Mesendoderm (in vitro differentiated cells): ENCODE data around the gene CADM1.

Experiments
- DNase-seq: peaks from one replicate; pipeline ENCODE4 v3.0.0; 2013
- H2AK5ac ChIP-seq: 2 replicates; pipeline ENCODE4 v1.6.1; 2013; ENCODE audit warnings: low read length, inconsistent platforms
- H2BK120ac ChIP-seq: 2 replicates; pipeline ENCODE4 v1.6.1; 2013; ENCODE audit warnings: low read depth, mild to moderate bottlenecking, low read length, moderate library complexity, mixed read lengths
- H2BK15ac ChIP-seq: replicated peaks from 2 replicates; pipeline ENCODE4 v1.6.1; 2013; ENCODE audit warnings: low read depth, mild to moderate bottlenecking, moderate library complexity
- H2BK5ac ChIP-seq: 2 replicates; pipeline ENCODE4 v1.6.1; 2013; ENCODE audit warnings: low read length, inconsistent platforms
- H3K18ac ChIP-seq: 2 replicates; pipeline ENCODE4 v1.6.1; 2013; ENCODE audit warnings: mild to moderate bottlenecking, low read length, mixed read lengths
- H3K23ac ChIP-seq: one replicate; pipeline ENCODE4 v1.6.1; 2013; ENCODE audit warnings: low read length
- H3K27ac ChIP-seq: 2 replicates; pipeline ENCODE4 v1.5.1; 2013; ENCODE audit warnings: low read depth, mild to moderate bottlenecking, inconsistent platforms, low read length, moderate library complexity
- H3K27me3 ChIP-seq: 2 replicates; pipeline ENCODE4 v1.6.1; 2013; ENCODE audit warnings: low read length, control low read depth, mild to moderate bottlenecking, inconsistent platforms; ENCODE audit not compliant: insufficient read depth, poor library complexity
- H3K36me3 ChIP-seq: 2 replicates; pipeline ENCODE4 v1.6.1; 2013; ENCODE audit warnings: low read length, inconsistent platforms; ENCODE audit not compliant: control insufficient read depth, insufficient read depth
- H3K4ac ChIP-seq: one replicate; pipeline ENCODE4 v1.6.1; 2013; ENCODE audit warnings: low read depth, mild to moderate bottlenecking, low read length, moderate library complexity
- H3K4me1 ChIP-seq: 2 replicates; pipeline ENCODE4 v1.6.1; 2013; ENCODE audit warnings: low read depth, low read length, inconsistent platforms; ENCODE audit not compliant: control insufficient read depth
- H3K4me2 ChIP-seq: 2 replicates; pipeline ENCODE4 v1.6.1; 2013; ENCODE audit warnings: low read length
- H3K4me3 ChIP-seq: 2 replicates; pipeline ENCODE4 v1.5.1; 2013; ENCODE audit warnings: mild to moderate bottlenecking, low read length
- H3K56ac ChIP-seq: one replicate; pipeline ENCODE4 v1.6.1; 2013; ENCODE audit warnings: low read length
- H3K79me1 ChIP-seq: 2 replicates; pipeline ENCODE4 v1.6.1; 2013; ENCODE audit warnings: low read length, inconsistent platforms
- H3K79me2 ChIP-seq: 2 replicates; pipeline ENCODE4 v1.6.1; 2013; ENCODE audit warnings: mild to moderate bottlenecking, low read length; ENCODE audit not compliant: control insufficient read depth, insufficient read depth
- H3K9ac ChIP-seq: 2 replicates; pipeline ENCODE4 v1.6.1; 2013; ENCODE audit warnings: low read length, inconsistent platforms
- H4K5ac ChIP-seq: one replicate; pipeline ENCODE4 v1.6.1; 2013; ENCODE audit warnings: low read length
- H4K8ac ChIP-seq: one replicate; pipeline ENCODE4 v1.6.1; 2013; ENCODE audit warnings: low read depth, mild to moderate bottlenecking, control low read depth, low read length, moderate library complexity
- WGBS: extraction: QIAGEN DNeasy Blood & Tissue Kit; methylation state at CpG from one replicate; pipeline ENCODE4 v1.1.7; 2013; ENCODE audit warnings: low lambda C conversion rate, missing lambda C conversion rate; ENCODE audit not compliant: insufficient coverage; ENCODE audit errors: extremely low coverage; 5-methylcytosine and 5-hydroxymethylcytosine counted together

CADM1 gene

DNA sequence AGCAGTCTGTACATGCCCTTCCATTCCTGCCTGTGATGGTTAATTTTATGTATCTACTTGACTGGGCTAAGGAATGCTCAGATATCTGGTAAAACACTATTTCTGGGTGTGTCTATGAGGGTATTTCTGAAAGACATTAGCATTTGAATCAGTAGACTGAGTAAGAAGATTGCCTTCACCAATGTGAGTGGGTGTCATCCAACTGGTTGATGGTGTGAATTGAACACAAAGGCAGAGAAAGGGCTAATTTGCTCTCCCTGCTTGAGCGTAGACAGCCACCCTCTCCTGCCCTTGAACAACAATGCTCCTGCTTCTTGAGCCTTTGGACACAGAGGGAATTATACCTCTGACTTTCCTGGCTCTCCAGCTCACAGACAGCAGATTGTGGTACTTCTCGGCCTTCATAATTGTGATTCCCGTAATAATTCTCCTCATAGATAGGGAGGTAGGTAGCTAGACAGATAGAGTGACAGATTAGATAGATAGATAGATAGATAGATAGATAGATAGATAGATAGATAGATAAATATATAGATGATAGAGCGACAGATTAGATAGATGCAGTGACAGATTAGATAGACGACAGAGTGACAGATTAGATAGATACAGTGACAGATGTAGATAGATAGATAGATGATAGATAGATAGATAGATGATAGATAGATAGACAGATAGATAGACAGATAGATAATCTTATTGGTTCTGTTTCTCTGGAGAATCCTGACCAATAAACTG, 370.6 kb downstream of the CADM1 start:
- Histone ChIP-seq H2AK5ac (no peak overlapping the region), H3K4me3 (no peak overlapping the region), H3K79me1 (no peaks in the 10 kb centered on the region), H3K36me3 (no peaks in the 10 kb centered on the region), H3K23ac (no peak overlapping the region), H3K18ac (no peak overlapping the region), H2BK15ac (no peak overlapping the region), H2BK5ac (no peak overlapping the region), H4K8ac (no peak overlapping the region), H3K79me2 (no peaks in the 10 kb centered on the region), H3K4me1 (no peaks in the 10 kb centered on the region), H3K27me3 (no peaks in the 10 kb centered on the region), H3K4ac (no peak overlapping the region), H3K27ac (no peak overlapping the region), H3K56ac (no peak overlapping the region), H2BK120ac (no peak overlapping the region), H3K9ac (no peak overlapping the region), H3K4me2 (no peak overlapping the region), H4K5ac (no peak overlapping the region)
- no peak for DNase-seq
- 100% methylated on average over 1 of the region's 5 CpGs for WGBS

DNA sequence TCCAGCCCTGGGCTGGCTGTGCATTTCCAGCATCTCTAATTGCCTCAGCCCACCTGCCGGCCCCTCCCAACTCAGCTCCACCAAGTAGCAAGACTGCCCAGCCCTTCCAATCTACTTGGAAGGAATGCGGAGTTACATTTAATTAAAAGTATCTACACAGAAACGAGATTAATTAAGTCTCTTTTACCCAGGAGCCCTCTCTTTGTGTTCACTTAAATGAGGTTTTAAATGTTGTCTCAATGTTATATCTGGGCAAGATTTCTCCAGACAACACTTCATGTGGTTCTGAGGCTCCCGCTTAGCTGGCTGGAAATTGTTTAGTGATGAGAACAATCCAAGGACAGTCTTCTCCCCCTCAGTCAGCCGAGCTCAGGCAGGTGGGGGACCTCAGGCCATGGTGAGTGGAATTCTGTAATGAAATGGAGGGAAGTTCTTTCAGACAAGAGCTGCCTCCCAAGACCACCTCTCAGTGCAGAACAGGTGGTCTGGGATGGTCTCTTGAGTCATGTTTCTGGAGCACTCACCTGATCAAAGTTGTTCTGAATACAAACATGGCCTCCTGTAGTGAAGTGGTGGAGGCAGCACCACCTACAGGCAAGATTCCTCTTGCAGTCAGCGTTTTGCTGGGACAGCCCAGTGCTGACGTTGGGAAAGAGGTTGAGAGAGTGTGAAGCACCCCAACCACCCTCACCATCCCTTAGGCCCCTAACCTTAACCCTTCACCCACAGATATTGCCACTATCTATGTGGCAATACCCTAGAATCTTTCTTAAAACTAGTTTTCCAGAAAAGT, 371.6 kb downstream of the CADM1 start:
- no peaks in the 10 kb centered on the region for H3K79me1 ChIP-seq
- H3K56ac ChIP-seq, result no peak overlapping the region
- H3K27ac ChIP-seq, result no peak overlapping the region
- no peak overlapping the region for H3K9ac ChIP-seq
- no peak overlapping the region for H3K4me3 ChIP-seq
- H2BK5ac ChIP-seq, result no peak overlapping the region
- no peaks in the 10 kb centered on the region for H3K27me3 ChIP-seq
- H3K4me1 ChIP-seq, result no peaks in the 10 kb centered on the region
- no peak overlapping the region for H4K5ac ChIP-seq
- no CpG with 5 or more reads among the region's 7 CpGs for WGBS
- H3K4me2 ChIP-seq, result no peak overlapping the region
- H3K18ac ChIP-seq, result no peak overlapping the region
- DNase-seq, result peak; percentile 42
- H3K79me2 ChIP-seq, result no peaks in the 10 kb centered on the region
- H2AK5ac ChIP-seq, result no peak overlapping the region
- no peak overlapping the region for H2BK120ac ChIP-seq
- no peaks in the 10 kb centered on the region for H3K36me3 ChIP-seq
- H3K23ac ChIP-seq, result no peak overlapping the region
- no peak overlapping the region for H3K4ac ChIP-seq
- no peak overlapping the region for H2BK15ac ChIP-seq
- H4K8ac ChIP-seq, result no peak overlapping the region

DNA sequence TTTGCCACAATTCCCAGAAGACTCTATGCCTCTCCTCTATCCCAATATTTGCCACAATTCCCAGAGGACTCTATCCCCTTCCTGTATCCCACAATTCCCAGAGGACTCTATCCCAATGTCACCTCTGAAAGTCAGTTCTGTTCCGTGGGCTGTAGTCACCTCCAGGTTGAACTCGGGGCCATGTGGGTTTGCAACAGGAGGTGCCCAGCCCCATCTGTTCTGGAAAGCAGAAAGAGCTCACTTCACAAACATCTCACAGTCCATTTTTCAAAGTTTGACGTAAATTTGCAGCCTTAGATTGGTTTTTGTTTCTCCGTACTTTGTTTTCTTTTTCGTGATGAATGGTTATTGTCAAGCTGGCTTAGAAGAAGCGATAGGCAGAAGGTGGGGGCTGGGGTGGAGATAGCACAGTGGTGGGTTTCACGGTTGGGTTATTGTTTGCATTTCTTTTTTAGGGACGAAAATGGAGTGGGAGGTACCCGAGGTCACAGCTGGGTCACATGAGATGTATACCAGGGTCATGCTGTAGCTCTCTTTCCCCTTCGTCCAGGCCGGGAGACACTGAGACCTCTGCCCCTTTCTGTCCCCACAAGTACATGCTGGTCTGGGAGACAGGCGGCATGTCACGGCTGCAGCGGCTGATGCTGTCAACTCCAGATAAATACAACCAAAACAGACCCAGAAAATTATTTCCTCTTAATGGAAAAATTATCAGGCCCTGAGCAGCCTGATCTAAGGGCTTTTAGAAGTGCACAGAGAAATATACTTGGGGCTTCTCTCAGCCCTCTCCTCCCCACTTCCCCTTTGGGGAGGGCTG, 374.5 kb downstream of the CADM1 start:
- H2BK15ac ChIP-seq, result no peak overlapping the region
- H3K79me1 ChIP-seq, result no peaks in the 10 kb centered on the region
- H3K4me3 ChIP-seq, result no peak overlapping the region
- no peak overlapping the region for H3K27ac ChIP-seq
- H2BK120ac ChIP-seq, result no peak overlapping the region
- WGBS, result no CpG with 5 or more reads among the region's 14 CpGs
- no peaks in the 10 kb centered on the region for H3K4me1 ChIP-seq
- no peak overlapping the region for H2AK5ac ChIP-seq
- H4K5ac ChIP-seq, result no peak overlapping the region
- no peak overlapping the region for H3K23ac ChIP-seq
- H3K27me3 ChIP-seq, result no peaks in the 10 kb centered on the region
- no peak for DNase-seq
- H3K36me3 ChIP-seq, result no peaks in the 10 kb centered on the region
- no peak overlapping the region for H3K18ac ChIP-seq
- no peak overlapping the region for H3K56ac ChIP-seq
- no peak overlapping the region for H3K4me2 ChIP-seq
- no peak overlapping the region for H4K8ac ChIP-seq
- no peak overlapping the region for H2BK5ac ChIP-seq
- no peak overlapping the region for H3K9ac ChIP-seq
- no peak overlapping the region for H3K4ac ChIP-seq
- no peaks in the 10 kb centered on the region for H3K79me2 ChIP-seq

DNA sequence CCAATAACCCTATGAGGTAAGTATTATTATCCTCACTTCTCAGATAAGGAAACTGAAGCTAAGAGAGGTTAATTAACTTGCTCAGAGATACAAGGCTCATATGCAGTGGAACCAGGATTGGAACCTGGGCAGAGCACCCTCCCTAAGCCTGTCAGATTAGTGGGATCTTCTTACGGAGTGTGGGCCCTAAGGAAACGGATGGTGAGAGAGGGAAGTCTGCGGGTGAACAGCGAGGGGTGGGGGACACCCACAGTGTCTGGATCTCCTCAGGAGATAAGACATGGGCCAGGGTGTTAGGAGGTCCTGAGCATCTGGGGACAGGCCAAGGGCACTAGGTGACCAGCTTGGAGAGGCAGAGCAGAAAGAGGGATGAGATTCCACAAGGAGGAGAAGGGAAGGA, 376.0 kb downstream of the CADM1 start:
- H3K4me1 ChIP-seq, result no peaks in the 10 kb centered on the region
- no peaks in the 10 kb centered on the region for H3K27me3 ChIP-seq
- H3K4ac ChIP-seq, result no peak overlapping the region
- WGBS, result no CpG with 5 or more reads among the region's 4 CpGs
- no peaks in the 10 kb centered on the region for H3K36me3 ChIP-seq
- no peak for DNase-seq
- no peak overlapping the region for H2BK120ac ChIP-seq
- H4K8ac ChIP-seq, result no peak overlapping the region
- H2AK5ac ChIP-seq, result no peak overlapping the region
- H2BK5ac ChIP-seq, result no peak overlapping the region
- no peak overlapping the region for H3K4me3 ChIP-seq
- no peak overlapping the region for H4K5ac ChIP-seq
- H3K56ac ChIP-seq, result no peak overlapping the region
- no peaks in the 10 kb centered on the region for H3K79me1 ChIP-seq
- no peak overlapping the region for H3K27ac ChIP-seq
- no peak overlapping the region for H2BK15ac ChIP-seq
- H3K79me2 ChIP-seq, result no peaks in the 10 kb centered on the region
- no peak overlapping the region for H3K23ac ChIP-seq
- H3K18ac ChIP-seq, result no peak overlapping the region
- no peak overlapping the region for H3K4me2 ChIP-seq
- H3K9ac ChIP-seq, result no peak overlapping the region

DNA sequence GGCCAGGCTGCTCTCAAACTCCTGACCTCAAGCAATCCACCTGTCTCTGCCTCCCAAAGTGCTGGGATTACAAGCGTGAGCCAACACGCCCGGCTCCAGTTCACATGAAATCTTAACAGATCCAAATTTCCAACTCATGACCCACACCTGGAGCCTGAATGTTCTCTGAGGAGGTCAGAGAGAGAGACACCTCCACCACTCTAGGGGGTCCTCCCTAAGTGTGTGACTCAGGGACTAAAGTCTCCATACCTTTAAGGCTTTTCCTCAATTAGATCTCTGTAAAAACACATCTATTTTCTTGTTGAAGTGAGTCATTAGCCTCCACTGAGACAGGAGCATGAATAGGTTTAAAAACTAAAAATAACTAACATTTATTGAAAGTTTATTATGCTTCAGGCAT, 376.4 kb downstream of the CADM1 start:
- Histone ChIP-seq H3K79me2 (no peaks in the 10 kb centered on the region), H4K5ac (no peak overlapping the region), H3K9ac (no peak overlapping the region), H3K27ac (no peak overlapping the region), H3K36me3 (no peaks in the 10 kb centered on the region), H2BK120ac (no peak overlapping the region), H2BK5ac (no peak overlapping the region), H2AK5ac (no peak overlapping the region), H3K79me1 (no peaks in the 10 kb centered on the region), H3K23ac (no peak overlapping the region), H3K27me3 (no peaks in the 10 kb centered on the region), H3K18ac (no peak overlapping the region), H2BK15ac (no peak overlapping the region), H3K56ac (no peak overlapping the region), H3K4ac (no peak overlapping the region), H3K4me1 (no peaks in the 10 kb centered on the region), H3K4me2 (no peak overlapping the region), H3K4me3 (no peak overlapping the region), H4K8ac (no peak overlapping the region)
- WGBS, result no CpG with 5 or more reads among the region's 3 CpGs
- no peak for DNase-seq
